ENCODE data around the gene HS1BP3.

DNA sequence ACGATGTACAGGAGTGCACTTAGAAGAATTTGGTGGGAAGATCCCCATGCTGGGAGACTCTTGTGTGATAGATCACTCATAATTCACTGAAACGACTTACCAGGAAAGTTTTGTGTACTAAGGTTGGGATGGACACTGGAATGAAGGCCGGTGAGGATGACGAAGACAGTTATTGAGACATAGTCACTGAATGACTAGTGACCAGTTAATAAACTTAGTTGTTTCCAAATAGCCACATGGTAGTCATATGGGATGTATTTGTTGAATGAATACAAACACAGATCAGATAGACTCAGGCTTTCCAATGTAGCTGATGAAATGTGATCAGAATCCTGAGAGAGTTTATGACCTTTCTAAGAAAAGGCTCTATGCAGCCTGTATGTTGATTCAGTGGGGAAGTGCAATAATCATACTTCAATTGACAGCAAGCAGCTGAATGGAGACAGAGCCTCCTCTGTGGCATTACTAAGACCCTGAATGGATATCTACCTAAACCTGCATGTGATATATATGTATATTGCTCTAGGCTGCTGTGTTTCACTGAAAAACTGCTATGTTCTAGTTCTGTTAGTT is 36.4 kb upstream of the HS1BP3 start:
- TF ChIP-seq CTCF (IDR thresholded peaks at IDR 0.05 in 8 of 11, conservative IDR thresholded peaks at IDR 0.05 in 3 of 11) (no peak), POLR2A (IDR thresholded peaks at IDR 0.05) (no peak)

All from spleen (tissue), 7 donors.